K562 (cell line): ENCODE measurements around the gene S100A1. TPM values are rescaled to one million over a fixed set of nuclear protein-coding genes. Genes with fewer than 3 reads are reported as not detected.
A peak's percentile ranks its signal among the peaks of the same experiment; 100 is the strongest.

ENCODE experiments used
- ATAC-seq: fragments of 200-7000 bp; cut with Tn5 transposase; 3 replicates; pipeline ENCODE4 v1.9.1; 2020; ENCODE audit warnings: moderate library complexity
- BruUV-seq: library from RNA; stranded (reverse); fragments of 400-500 nt; replicated peaks from 2 replicates; lab custom pipeline; 2021; lab: Mats Ljungman, UMichigan
- CTCF ChIA-PET: fragments of 300-600 bp; formaldehyde crosslinking; extraction: SDS; loops from one replicate; lab custom pipeline; 2021; ENCODE audit warnings: low intra/inter-chr PET ratio; lab: Yijun Ruan, JAX
- POLR2A ChIA-PET: fragments of 300-600, 350-650 bp; sonication (Branson Sonifier 250); formaldehyde crosslinking; extraction: SDS; loops from one replicate; lab custom pipeline; 2021; ENCODE audit warnings: antibody characterized with exemption, inconsistent platforms; lab: Yijun Ruan, JAX
- DNase-seq, 4 experiments: peaks; one replicate each; pipeline versions ENCODE4 v3.0.0 to v3.0.0-alpha.2; 2011 to 2018; ENCODE audit warnings: low spot score in 3 of 4, mixed read lengths in 3 of 4; ENCODE audit errors: extremely low read depth in 1 of 4
- FAIRE-seq: peaks from 2 replicates; lab custom pipeline; 2011; peaks lifted over from hg19 to GRCh38; lab: Jason Lieb, UNC
- H2AFZ ChIP-seq: 2 replicates; pipeline ENCODE4 v1.6.0; 2011; ENCODE audit warnings: low read depth, low read length, control low read depth, inconsistent platforms
- H3K27ac ChIP-seq: fragments of 200-600 bp; 3 replicates; pipeline ENCODE4 v1.8.0; 2011; ENCODE audit warnings: low read depth, mild to moderate bottlenecking, control low read depth, inconsistent platforms, low read length, moderate library complexity, mixed read lengths; ENCODE audit errors: extremely low read depth
- H3K27me3 ChIP-seq, 2 experiments: fragments of 300-600 bp in 1 of 2; 2 replicates in 1 of 2; 3 replicates in 1 of 2; pipeline versions ENCODE4 v1.6.0 to v1.8.0; 2011; ENCODE audit warnings: inconsistent platforms in 2 of 2, low read length in 2 of 2, mild to moderate bottlenecking in 1 of 2, mixed read lengths in 1 of 2, moderate library complexity in 1 of 2; ENCODE audit not compliant: control insufficient read depth in 2 of 2, insufficient read depth in 2 of 2
- H3K36me3 ChIP-seq: fragments of 300-600 bp; 3 replicates; pipeline ENCODE4 v1.8.0; 2011; ENCODE audit warnings: mild to moderate bottlenecking, low read length, inconsistent platforms; ENCODE audit not compliant: control insufficient read depth, insufficient read depth
- H3K4me1 ChIP-seq, 2 experiments: fragments of 200-600 bp in 1 of 2; replicated peaks in 1 of 2; 2 replicates in 1 of 2; 3 replicates in 1 of 2; pipeline versions ENCODE4 v1.5.1 to v1.8.0; 2011; ENCODE audit warnings: inconsistent platforms in 2 of 2, low read length in 2 of 2, mild to moderate bottlenecking in 1 of 2, mixed read lengths in 1 of 2, moderate library complexity in 1 of 2; ENCODE audit not compliant: control insufficient read depth in 2 of 2, insufficient read depth in 2 of 2
- H3K4me2 ChIP-seq: 2 replicates; pipeline ENCODE4 v1.6.1; 2011; ENCODE audit warnings: low read length, control low read depth, inconsistent platforms, mixed read lengths; ENCODE audit not compliant: insufficient read depth
- H3K4me3 ChIP-seq: fragments of 200-600 bp; sonication (generic), shearing (Covaris generic); 2 replicates; pipeline ENCODE4 v1.5.1; 2016; ENCODE audit warnings: control low read depth, inconsistent platforms
- H3K79me2 ChIP-seq: fragments of 200-600 bp; 3 replicates; pipeline ENCODE4 v1.8.0; 2011; ENCODE audit warnings: low read length, inconsistent platforms; ENCODE audit not compliant: control insufficient read depth, insufficient read depth
- H3K9ac ChIP-seq, 2 experiments: 2 replicates each; pipeline versions ENCODE4 v1.6.0 to v1.6.1; 2011; ENCODE audit warnings: low read depth in 2 of 2, low read length in 2 of 2, control low read depth in 1 of 2, inconsistent platforms in 1 of 2, mild to moderate bottlenecking in 1 of 2, mixed read lengths in 1 of 2; ENCODE audit not compliant: insufficient read depth in 1 of 2
- H3K9me1 ChIP-seq: one replicate; pipeline ENCODE4 v1.6.0; 2011; ENCODE audit warnings: inconsistent platforms, mild to moderate bottlenecking, low read length, moderate library complexity; ENCODE audit not compliant: control insufficient read depth, insufficient read depth
- H3K9me3 ChIP-seq: replicated peaks from 2 replicates; pipeline ENCODE4 v1.5.1; 2011; ENCODE audit warnings: low read depth, low read length, inconsistent platforms; ENCODE audit not compliant: control insufficient read depth, insufficient read depth
- H4K20me1 ChIP-seq: replicated peaks from 2 replicates; pipeline ENCODE4 v1.6.1; 2011; ENCODE audit warnings: low read length, inconsistent platforms, mixed read lengths; ENCODE audit not compliant: control insufficient read depth, insufficient read depth
- ARHGAP35 ChIP-seq: fragments of 450-650 bp; IDR thresholded peaks from 2 replicates; pipeline ENCODE4 v1.6.1; 2018; ENCODE audit not compliant: partially characterized antibody
- CEBPB ChIP-seq: fragments of 450-650 bp; IDR thresholded peaks from 2 replicates; pipeline ENCODE4 v1.6.1; 2016; ENCODE audit warnings: missing genetic modification characterization, missing compliant biosample characterization
- CLOCK ChIP-seq: fragments of 250-450 bp; sonication (Bioruptor Pico); IDR thresholded peaks from 2 replicates; pipeline ENCODE4 v1.4.0; 2020; ENCODE audit warnings: mild to moderate bottlenecking, moderate library complexity, borderline replicate concordance
- KLF10 ChIP-seq: fragments of 250-450 bp; sonication (Bioruptor Pico); IDR thresholded peaks from 2 replicates; pipeline ENCODE4 v1.6.1; 2021; ENCODE audit warnings: matching md5 sums
- NCOR1 ChIP-seq: fragments of 450-650 bp; IDR thresholded peaks from 2 replicates; pipeline ENCODE4 v1.6.1; 2016; ENCODE audit warnings: mild to moderate bottlenecking, moderate library complexity
- ZNF253 ChIP-seq: fragments of 250-450 bp; sonication (Bioruptor Pico); conservative IDR thresholded peaks from 2 replicates; pipeline ENCODE4 v1.6.1; 2021; ENCODE audit warnings: mild to moderate bottlenecking
- ZNF280A ChIP-seq: fragments of 450-650 bp; IDR thresholded peaks from 2 replicates; pipeline ENCODE4 v1.6.1; 2018; ENCODE audit warnings: mild to moderate bottlenecking, low read depth; ENCODE audit not compliant: partially characterized antibody
- ZNF583 ChIP-seq: fragments of 250-450 bp; sonication (Bioruptor Pico); IDR thresholded peaks from 2 replicates; pipeline ENCODE4 v1.4.0; 2020
- WGBS: fragments of 100-300 bp; shearing (Covaris generic); methylation state at CpG from one replicate; pipeline ENCODE4 v1.1.6; 2016; ENCODE audit warnings: low coverage, mixed read lengths; ENCODE audit not compliant: insufficient coverage; ENCODE audit errors: missing lambda C conversion rate; 5-methylcytosine and 5-hydroxymethylcytosine counted together
- in situ Hi-C: fragments of 300-500 bp; cut with MboI; formaldehyde crosslinking; loops from 4 replicates; pipeline ENCODE4 v1.15.0; 2018; ENCODE audit warnings: inconsistent platforms, mixed read lengths
- intact Hi-C: fragments of 100-400 bp; cut with micrococcal nuclease; formaldehyde crosslinking; loops from 2 replicates; pipeline ENCODE4 v1.14.2; 2022
- polyA plus RNA-seq, 8 experiments: library from polyadenylated mRNA; depleted of rRNA in 4 of 8; stranded (reverse) in 5 of 8; unstranded in 3 of 8; fragments of >200 nt; fragmentation: Nextera tagmentation in 2 of 8; fragmentation: Illumina TruSeq in 1 of 8; extraction: Ambion mirVana in 2 of 8; extraction: Trizol in 1 of 8; gene quantifications; 2 replicates each; pipeline versions ENCODE4 v1.2.1 to v1.2.3, GENCODE V29; 2011 to 2014; ENCODE audit warnings: inconsistent platforms in 1 of 8, missing spikeins in 1 of 8
- total RNA-seq, 7 experiments: library from RNA; depleted of rRNA in 6 of 7; stranded (reverse); fragments of >200 nt in 6 of 7; fragmentation: Illumina TruSeq in 2 of 7; extraction: Trizol in 2 of 7; gene quantifications; 2 replicates each; pipeline versions ENCODE4 v1.2.1 to v1.2.3, GENCODE V29; 2011 to 2021; ENCODE audit warnings: low replicate concordance in 1 of 7

S100A1 gene
- total and polyA plus RNA-seq, 9 of the 15 experiments (the other 6 are each of a cell fraction or from before 2014, with no cell fraction given) = 0.44 to 30.1 (median 12.7) TPM

GRCh38 chr1:153652805-153653500 is 24.7 kb downstream of the S100A1 start:
- DNase-seq (no peak), FAIRE-seq (peak; percentile 26), ATAC-seq (no peak)
- H3K9me3 ChIP-seq = no peaks in the 10 kb centered on the region
- H4K20me1 ChIP-seq = no peaks in the 10 kb centered on the region
- H3K4me1 ChIP-seq = peaks cover 13 to 14% of the 10 kb centered on the region in 2 experiments
- peak overlapping the region; percentile 68 for H2AFZ ChIP-seq
- no peak overlapping the region for H3K9ac ChIP-seq
- BruUV-seq = no TSS peak
- no peak for TF ChIP-seq ZNF280A
- TF ChIP-seq CLOCK = no peak
- no peak for TF ChIP-seq NCOR1
- peak; percentile 12; the same call in 1 of the 2 replicates for TF ChIP-seq CEBPB
- TF ChIP-seq ZNF253 (CRISPR knock-in tag) = no peak
- TF ChIP-seq KLF10 (CRISPR knock-in tag) = no peak
- TF ChIP-seq ZNF583 (CRISPR knock-in tag) = no peak
- no peak for TF ChIP-seq ARHGAP35
- ChIA-PET POLR2A (interaction anchor here (1.3 to 14.7 kb wide), 3 partner anchors 8 to 44 kb away, joined by 3 to 205 read pairs (median 51); partner anchors contain the start of genes CHTOP and SNAPIN), CTCF (no interaction called here)
- H3K4me3 ChIP-seq = no peak overlapping the region
- no peak overlapping the region for H3K27ac ChIP-seq
- H3K36me3 ChIP-seq = no peaks in the 10 kb centered on the region
- H3K4me2 ChIP-seq = no peak overlapping the region
- no peaks in the 10 kb centered on the region for H3K9me1 ChIP-seq
- in situ Hi-C loops (no loop called here), intact Hi-C loops (no loop called here)
- H3K27me3 ChIP-seq = no peaks in the 10 kb centered on the region
- 64% methylated on average over 3 of the region's 3 CpGs for WGBS
- no peaks in the 10 kb centered on the region for H3K79me2 ChIP-seq
